GM21528 (cell line): Measurements from ENCODE around the gene HOXB2.
A peak's percentile ranks its signal among the peaks of the same experiment; 100 is the strongest.
"Not testable (repeated sequence)": the region's sequence is repeated elsewhere in the genome, so short reads cannot be mapped to it uniquely, and the experiment has no call there.

Experiments
- ATAC-seq: cut with Tn5 transposase; IDR thresholded peaks from one replicate; pipeline ENCODE4 v1.9.1; 2021; ENCODE audit warnings: mild to moderate bottlenecking, moderate library complexity; ENCODE audit not compliant: unreplicated experiment, low FRiP score

Gene HOXB2

DNA sequence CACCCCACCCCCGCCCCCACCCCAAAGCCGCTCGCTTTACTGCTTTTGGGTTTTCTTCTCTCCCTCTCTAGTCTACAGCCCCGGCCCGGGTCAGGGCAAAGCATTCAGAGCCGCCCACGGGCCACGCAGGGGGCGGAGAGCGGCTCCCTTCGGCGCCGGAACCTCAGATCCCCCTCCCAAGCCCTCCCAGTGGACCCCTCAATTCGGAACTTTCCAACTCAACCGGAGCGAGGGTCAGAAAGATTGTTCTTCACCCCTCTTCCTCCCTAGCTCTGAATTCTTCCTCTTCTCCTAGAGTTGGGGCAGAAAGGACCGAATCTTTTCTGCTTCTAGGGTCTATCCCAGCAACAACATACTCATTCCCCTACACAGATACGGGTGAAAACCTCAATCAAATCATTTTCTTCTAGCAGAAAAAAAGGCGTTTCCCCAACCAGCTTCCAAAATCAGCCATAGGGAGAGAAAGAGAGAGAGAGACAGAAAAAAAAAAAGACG, 1.0 kb downstream of the HOXB2 start:
- no peak for ATAC-seq

DNA sequence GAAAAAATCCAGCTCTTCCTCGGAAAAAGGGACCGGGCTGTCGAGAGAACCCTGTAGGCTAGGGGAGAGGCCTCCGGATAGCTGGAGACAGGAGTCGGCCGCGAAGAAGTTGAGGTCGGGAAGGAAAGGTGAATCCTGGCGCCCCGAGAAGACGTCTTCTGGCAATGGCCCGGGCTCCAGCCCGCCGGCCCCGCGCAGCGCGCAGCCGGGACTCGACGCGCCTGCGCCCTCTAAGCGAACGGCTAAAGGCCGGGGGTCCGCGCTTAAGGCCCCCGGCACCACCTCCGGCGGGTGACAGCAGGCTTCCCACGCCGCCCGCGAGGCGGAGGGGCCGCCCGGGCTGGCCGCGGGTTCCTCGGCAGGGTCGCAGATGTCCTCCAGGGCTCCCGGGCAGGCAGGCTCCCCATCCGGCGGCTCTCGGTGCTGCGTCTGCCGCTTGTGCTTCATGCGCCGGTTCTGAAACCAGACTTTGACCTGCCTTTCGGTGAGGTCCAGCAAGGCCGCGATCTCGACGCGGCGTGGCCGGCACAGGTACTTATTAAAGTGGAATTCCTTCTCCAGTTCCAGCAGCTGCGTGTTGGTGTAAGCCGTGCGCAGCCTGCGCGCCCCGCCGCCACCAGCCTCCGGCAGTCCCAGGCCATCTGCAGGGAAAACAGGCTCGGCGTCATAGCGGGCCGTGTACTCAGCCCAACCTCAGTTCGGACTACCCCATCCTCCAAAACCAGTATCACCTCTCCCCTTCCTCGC, 1.6 kb downstream of the HOXB2 start:
- peak; percentile 61 for ATAC-seq

DNA sequence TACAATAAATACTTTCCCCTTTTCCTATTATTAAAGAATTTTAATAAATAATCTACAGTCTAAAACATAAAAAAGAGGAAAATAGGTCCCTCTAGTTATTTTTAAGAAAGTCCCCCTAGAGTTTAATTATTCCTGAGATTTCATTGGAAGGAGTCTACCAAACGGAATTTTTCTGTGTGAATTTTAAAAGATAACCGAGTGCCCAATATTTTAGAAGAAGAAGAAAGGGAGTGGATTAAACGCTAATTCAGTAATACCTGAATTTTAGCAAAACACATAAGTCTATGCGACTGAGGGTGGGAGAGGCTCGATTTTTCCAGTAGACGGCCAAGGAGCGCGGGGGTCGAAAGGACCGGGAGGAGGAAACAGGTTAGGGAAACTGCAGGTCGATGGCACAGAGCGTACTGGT, 2.2 kb downstream of the HOXB2 start:
- no peak for ATAC-seq

DNA sequence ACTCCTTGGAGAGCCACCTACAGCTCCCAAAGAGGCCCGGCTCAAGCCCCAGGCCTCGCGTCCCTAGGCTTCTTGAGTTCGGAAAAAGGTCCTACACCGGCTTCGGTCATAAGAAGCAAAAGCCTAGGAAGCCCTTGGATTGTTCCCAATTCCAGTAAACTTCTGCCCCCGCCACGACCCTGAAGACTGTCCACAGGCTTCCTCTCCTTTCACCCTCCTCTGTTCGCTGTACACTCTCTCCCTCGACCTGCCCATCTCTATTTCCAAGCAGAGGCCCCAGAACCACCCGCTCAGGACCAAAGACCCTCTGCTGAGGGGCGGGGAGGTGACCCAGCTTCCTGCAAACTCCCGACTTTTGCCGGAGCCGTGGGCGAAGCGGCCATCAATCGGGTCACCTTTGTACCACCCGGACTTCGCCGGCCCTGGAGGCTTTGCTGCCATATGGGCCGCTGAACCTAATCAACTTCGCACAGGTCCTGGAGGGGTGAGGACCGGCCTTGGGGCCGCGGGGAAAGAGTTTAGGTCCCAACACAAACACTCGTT, 2.7 kb downstream of the HOXB2 start:
- ATAC-seq: no peak

DNA sequence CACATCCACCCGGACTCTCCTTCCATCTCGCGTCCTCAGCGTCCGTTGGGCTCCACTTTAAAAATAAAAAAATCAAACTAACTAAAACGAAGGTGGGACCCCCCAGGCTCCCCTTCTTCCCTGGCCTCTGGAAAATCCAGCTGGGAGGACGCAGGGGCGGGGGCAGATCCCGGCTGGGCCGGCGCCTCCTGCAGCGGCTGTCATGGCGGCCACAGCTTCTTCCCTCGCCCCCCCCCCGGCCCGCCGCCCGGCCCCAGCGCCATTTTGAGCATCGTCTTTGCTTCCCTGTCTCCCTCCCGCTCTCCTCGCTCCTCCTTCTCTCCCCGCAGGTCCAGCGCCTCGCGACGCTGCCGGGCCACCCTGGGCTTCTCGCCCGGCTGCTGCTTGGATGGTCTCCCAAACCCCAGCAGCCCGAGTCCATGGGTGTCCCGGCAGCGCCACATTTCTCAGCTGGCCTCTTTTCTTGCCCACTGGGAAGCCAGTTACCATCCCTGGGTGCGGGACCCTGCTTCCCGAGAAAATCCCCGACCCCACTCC, 3.3 kb downstream of the HOXB2 start:
- ATAC-seq: no peak

DNA sequence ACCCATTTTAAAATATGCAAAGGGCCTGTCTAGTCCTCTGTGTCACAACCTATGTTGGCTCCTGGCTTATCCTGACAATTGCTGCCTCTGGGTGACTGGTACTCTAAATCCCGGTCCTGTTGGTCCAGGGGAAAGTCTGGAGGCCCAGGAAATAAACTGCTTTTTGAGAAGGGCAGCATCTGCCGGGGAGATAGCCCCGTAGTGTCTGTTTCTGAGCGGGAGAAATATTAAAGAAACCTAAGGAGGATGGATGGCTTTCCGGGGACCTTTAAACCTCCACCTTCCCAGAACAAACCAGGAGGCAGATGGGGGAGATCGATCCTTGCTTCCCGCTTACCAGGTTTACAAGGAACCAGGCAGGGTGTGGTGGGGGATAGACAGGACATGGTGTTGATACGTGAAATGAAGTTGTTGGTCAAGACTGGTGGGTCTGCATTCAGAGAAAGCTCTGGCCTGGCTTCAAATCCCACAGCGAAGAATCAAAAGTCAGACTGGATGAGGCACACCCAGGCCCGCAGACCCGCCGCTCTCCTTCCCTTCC, 3.8 kb downstream of the HOXB2 start:
- no peak for ATAC-seq

DNA sequence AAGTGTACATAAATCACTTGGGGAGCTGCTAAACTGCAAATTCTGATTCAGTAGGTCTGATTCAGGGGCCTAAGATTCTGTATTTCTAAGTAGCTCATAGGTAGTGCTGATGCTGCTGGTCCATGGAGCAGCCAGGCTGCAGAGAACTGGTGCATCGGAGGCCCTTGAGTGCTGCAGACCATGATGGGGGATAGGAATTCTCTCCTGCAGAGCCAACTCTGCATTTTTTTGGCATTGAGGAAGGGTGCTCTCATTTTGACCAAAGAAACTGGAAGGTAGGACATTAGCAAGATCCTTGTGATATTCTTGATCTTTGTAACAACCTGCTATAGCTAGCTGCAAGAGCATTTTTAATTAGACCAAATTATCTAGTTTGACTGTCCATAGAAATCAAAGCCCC, 4.7 kb downstream of the HOXB2 start:
- ATAC-seq: no peak

DNA sequence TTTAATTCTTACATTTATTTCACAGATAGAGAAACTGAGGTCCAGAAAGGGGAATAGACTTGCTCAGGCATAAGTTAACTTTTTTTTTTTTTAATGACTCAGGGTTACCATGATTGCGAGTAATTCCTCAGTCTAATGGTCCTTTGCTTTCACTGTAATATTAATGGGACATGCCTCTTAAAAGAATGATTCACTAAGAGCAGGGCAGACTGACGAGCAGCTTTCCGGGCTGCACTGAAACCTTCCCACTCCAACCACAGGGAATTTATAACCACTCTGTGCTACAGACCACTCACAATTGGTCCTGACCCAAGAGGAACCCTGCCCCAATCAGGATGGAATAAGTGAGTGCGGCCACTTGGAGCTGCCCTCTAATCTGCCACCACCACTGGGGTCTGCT, 5.7 kb downstream of the HOXB2 start:
- ATAC-seq: no peak

DNA sequence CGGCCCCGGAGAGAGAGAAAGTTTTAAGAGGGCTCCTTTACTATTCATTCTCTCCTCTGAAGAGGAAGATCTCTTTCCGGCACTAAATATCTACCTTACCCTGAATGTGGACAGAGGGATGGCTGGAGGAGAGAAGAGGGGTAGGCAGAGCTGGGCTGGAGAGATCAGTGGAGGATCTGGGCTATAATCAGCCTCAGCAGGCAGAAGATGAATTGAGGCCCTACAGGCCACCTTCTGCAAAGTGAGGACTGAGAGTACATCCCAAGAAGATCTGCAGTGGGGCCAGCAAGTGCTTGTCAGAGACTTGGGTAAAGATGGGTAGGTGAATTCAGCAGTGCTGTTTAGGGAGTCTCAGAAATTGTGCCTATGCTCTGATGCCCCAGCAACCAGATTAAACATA, 7.6 kb downstream of the HOXB2 start:
- no peak for ATAC-seq

DNA sequence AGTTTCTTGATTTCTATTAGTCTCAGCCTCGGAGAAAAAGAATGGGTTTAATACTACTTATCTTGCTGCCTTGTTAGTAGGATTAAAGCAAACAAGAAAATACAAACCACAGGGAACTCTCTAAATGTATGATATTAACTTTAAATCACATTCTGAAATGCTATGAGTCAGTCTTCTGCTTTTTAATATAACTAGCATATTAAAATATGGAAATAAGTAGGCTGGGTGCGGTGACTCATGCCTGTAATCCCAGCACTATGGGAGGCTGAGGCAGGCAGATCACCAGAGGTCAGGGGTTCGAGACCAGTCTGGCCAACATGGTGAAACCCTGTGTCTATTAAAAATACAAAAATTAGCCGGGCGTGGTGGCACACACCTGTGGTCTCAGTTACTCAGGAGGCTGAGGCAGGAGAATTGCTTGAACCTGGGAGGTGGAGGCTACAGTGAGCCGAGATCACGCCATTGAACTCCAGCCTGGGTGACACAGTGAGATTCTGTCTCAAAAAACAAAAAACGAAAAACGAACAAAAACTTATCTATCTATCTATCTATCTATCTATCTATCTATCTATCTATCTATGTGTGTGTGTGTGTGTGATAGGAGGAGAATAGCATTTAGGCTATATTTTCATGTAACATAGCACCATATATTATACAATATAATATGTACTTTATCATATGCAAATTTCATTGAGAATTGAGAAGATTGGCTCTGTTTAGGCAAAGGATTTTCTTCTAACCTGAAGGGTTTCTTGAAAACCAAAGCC, 8.9 kb downstream of the HOXB2 start:
- not testable (repeated sequence) for ATAC-seq

DNA sequence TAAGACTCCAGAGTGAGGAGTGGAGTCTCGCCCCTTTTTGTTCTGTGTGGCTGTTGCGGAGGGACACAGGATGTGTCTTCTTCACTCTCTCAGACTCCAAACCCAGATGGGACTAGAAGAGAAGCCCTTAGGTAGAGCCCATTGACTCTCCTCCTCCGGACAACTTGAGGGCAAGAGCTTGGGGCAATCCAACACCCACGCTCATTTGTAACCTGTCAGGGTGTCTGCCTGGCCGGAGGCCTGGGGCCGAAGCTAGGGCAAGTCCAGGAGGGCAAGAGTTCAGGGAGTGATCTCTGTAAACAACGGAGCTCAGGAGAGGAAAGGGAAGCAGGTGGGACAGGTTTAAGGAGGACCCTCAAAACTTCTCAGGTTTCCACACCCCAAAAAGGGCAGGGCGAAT, 12.6 kb downstream of the HOXB2 start:
- no peak for ATAC-seq

DNA sequence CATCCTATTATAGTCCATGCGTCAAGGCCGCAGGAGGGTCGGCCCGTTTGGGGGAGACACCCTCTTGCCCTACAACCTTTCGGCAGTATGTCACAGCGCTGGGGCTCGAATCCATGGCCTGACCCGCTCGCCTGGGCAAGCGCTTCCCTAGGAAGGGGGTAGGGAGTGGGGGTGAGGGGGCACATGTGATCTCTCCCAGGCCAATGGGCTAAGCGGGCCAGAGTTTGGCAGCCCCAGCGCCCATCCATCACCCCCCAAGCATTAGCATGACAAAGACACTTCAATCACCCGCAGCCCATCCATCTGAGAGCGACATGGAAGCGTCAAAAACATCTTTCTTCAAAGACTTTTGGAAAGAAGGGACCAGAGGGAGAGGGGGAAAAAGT, 14.0 kb downstream of the HOXB2 start, which contains the start of gene HOXB1:
Gene HOXB1, minus strand, starts transcription at position 125 of the 386 bp plus-strand sequence. Its CDS starts 107 bp downstream, at position 18.
- no peak for ATAC-seq

DNA sequence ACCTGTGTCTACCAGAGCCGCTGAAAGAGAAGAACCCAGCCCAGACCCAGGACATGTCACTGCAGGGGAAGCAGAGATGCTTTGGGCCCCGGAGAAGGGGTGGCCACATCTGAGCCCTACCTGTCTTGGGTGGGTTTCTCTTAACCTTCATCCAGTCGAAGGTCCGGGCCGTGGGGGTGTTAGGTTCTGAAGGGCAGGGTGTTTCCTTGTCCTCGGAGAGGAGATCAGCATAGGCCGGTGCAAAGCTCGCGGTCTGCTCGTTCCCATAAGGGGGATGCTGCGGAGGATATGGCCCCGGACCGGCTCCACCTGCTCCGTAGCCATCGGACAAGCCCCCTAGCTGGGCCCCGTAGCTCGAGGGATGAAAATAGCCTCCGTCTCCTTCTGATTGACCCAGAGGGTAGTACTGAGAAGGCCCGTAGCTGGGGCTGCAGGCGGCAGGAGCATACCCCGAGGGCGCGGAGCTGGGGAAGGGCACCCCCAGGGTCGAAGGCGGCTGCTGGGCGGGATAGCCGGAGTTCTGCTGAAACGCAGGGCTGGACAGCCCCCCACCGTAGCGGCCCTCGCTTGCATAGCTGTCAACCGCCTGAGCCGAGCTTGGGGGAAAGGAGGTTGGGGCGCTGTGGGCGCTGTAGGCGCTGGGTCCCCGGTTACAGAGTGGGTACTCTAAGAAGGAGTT, 14.6 kb downstream of the HOXB2 start:
- no peak for ATAC-seq

DNA sequence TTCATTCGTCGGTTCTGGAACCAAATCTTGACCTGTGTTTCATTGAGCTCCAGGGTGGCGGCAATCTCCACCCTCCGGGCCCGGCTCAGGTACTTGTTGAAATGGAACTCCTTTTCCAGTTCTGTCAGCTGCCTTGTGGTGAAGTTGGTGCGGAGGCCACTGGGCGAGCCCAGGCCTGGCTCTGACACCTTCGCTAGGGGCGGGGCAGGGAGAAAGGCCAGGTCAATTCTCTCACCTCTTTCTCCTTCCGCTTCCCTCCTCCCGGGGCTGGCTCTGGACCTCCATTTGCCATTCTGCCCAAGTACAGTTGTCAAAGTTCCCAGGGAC, 15.3 kb downstream of the HOXB2 start:
- ATAC-seq: no peak

DNA sequence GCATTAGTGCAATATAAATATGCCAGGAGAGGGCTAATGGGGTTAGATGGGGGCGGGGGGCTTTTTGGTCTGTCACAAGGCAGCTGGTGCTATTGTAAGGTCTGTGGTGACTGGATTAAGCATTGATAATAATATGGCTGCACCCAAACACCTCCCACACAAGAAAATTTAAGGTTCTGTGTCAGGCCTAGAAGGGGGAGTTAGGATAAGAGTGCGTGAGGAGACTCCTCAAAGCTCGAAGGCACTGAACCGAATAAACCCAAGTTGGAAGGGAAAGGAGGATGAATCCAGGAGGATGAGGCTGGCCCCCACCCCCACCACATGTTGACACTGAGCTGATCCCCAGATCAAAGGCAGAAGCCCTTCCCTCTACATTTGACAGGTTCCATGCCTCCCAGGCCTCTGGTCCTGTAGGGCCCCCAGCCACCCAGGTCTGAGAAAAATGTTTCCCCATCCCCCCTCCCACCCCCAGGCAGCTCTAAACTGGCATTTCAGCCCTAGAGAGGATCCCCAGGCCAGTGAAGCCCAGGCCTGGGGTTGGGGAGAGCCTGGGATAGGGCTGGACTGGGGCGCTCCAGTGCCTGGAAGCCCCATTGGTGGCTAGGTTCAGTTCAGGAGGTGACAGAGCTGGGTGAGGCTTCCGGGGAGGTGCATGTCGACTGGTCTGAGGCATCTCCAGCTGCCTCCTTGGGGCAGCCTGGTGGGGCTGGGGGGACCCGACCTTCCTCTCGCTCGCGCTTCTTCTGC, 15.8 kb downstream of the HOXB2 start:
- ATAC-seq: no peak

DNA sequence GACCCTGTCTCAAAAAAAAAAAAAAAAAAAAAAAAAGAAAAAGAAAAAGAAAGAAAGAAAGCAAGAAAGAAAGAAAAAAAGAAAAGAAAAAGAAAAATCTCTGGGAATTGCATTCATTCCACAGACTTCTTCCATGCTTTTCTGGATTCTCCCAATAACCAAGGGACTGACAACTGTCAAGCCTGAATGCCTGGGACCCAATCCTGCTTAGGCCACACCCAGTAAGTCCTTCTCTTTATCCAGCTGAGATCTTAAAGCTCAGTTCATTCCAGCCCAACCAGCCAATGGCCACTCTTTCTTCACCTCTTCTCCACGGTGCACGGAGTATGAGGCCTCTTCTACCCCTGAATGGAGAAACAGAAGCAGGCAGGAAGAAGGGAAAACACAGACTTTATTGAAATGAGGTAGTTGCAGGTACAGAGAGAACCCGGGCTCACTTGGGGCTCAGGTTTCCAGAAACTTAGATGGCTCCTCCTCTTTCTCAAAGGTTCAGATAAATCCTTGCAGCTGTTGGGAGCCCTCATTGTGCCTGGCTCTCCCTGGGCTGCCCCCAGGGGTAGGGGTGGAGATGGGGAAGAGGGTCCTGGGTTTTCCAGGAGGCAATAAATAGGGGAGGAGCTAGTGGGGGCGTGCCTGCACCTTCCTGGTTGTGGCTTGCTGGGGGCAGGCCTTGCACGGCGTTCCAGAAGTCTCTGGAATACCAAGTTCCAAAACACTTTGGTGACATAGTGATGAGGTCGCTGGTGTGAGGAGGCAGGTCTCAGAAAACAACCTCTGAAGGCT, 16.6 kb downstream of the HOXB2 start:
- no peak for ATAC-seq

DNA sequence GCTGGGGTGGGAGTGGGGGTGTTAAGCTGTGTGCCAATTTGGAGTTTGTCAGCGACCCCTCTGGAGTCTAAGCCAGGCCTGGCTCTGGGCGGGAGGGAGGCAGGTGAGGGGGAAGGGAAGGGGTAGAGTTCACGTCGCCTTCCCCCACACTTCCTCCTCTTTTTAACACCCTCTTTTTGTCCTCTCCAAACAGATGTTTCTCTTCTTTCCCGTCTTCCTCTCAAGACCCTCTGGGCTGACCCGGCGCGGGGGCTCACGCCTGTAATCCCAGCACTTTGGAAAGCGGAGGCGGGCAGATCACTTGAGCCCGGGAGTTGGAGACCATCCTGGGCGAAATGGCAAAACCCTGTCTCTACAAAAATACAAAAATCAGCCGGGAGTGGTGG, 17.4 kb downstream of the HOXB2 start:
- ATAC-seq: no peak

DNA sequence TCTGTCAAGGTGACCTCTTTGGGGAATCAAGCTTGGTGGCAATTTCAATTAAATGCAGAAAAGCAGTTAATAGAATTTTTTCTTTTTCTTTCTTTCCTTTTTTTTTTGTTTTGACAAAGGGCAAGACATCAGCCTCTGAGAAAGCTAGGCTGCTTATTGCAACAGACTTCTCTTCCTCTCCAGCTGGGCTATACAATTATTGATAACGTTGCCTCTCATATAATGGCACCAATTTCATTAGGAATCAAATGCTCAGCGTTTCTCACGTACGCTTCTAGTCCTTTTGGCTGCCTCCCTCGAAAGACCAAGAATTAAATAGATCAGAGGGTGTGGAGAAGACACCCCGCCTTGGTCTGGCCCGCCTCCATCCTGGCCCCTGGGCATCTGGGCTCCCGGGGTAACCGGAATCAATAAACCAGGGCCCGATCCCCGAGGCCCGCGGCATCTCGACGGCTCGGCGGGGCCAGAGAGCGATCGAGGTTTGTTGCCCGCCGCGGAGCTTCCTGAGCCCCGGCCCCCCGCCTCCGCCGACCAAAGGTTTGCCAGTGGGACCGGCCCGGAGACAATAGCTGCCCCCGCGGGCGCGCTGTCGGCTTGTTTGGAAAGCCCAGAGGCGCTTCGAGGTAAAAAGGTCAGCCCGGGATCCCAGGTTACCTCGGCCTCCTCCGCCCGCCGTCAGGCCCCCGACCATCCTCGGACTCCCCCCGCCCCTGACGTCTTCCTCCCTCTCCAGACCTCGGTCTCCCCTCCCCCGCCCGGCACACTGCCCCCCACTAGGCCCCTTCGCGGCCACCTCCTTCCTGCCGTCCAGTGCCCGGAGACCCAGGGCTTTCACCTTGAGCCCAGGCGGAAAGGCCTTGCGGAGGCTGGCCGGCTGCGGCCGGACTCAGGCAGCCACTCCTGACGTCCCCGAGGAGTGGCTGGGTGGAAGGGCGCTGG, 18.0 kb downstream of the HOXB2 start:
- no peak for ATAC-seq
